GM23338 (cell line): ENCODE results near the gene PDE3B. TPM values are rescaled to one million over a fixed set of nuclear protein-coding genes. Genes with fewer than 3 reads are reported as not detected.

Experiments used
- ATAC-seq: fragments of 200-7000 bp; cut with Tn5 transposase; 3 replicates; pipeline ENCODE4 v1.9.1; 2020
- DNase-seq: peaks from one replicate; pipeline ENCODE4 v3.0.0-alpha.2; 2015; ENCODE audit warnings: low spot score
- H2AFZ ChIP-seq: fragments of 200-600 bp; sonication (generic); 2 replicates; pipeline ENCODE4 v1.8.0; 2016; ENCODE audit warnings: antibody characterized with exemption, mild to moderate bottlenecking, moderate library complexity
- H3F3A ChIP-seq: fragments of 200-600 bp; sonication (generic); replicated peaks from 2 replicates; pipeline ENCODE4 v1.8.0; 2017; ENCODE audit warnings: antibody characterized with exemption, mixed run types, low read depth
- H3K27ac ChIP-seq: fragments of 200-600 bp; sonication (generic); 2 replicates; pipeline ENCODE4 v1.6.1; 2016; ENCODE audit warnings: low read depth
- H3K27me3 ChIP-seq: fragments of 200-600 bp; sonication (generic); 2 replicates; pipeline ENCODE4 v1.8.0; 2016; ENCODE audit warnings: mild to moderate bottlenecking, mixed run types, moderate library complexity; ENCODE audit not compliant: insufficient read depth
- H3K36me3 ChIP-seq: fragments of 200-600 bp; sonication (generic); 2 replicates; pipeline ENCODE4 v1.8.0; 2016; ENCODE audit warnings: mild to moderate bottlenecking; ENCODE audit not compliant: insufficient read depth
- H3K4me1 ChIP-seq: fragments of 200-600 bp; sonication (generic); 2 replicates; pipeline ENCODE4 v1.8.0; 2016; ENCODE audit warnings: mild to moderate bottlenecking, moderate library complexity; ENCODE audit not compliant: insufficient read depth
- H3K4me2 ChIP-seq: fragments of 200-600 bp; sonication (generic); 2 replicates; pipeline ENCODE4 v1.7.1; 2017; ENCODE audit warnings: mixed run types
- H3K4me3 ChIP-seq: fragments of 200-600 bp; sonication (generic); 2 replicates; pipeline ENCODE4 v1.6.1; 2016; ENCODE audit warnings: mixed run types
- H3K79me2 ChIP-seq: fragments of 200-600 bp; sonication (generic); replicated peaks from 2 replicates; pipeline ENCODE4 v1.8.0; 2017; ENCODE audit warnings: mild to moderate bottlenecking; ENCODE audit not compliant: insufficient read depth
- H3K9me2 ChIP-seq: fragments of 200-600 bp; sonication (generic); 2 replicates; pipeline ENCODE4 v1.8.0; 2017; ENCODE audit not compliant: insufficient read depth
- H4K20me1 ChIP-seq: fragments of 200-600 bp; sonication (generic); replicated peaks from 2 replicates; pipeline ENCODE4 v1.8.0; 2017; ENCODE audit warnings: mild to moderate bottlenecking; ENCODE audit not compliant: insufficient read depth
- H3K27ac Mint-ChIP-seq: 2 replicates; pipeline ENCODE4 v1.8.0; 2020; ENCODE audit warnings: inconsistent platforms, mild to moderate bottlenecking, moderate library complexity, mixed read lengths
- H3K27me3 Mint-ChIP-seq: 3 replicates; pipeline ENCODE4 v1.8.0; 2022; ENCODE audit warnings: low read depth, mild to moderate bottlenecking, moderate library complexity, mixed read lengths, inconsistent platforms; ENCODE audit not compliant: insufficient read depth, poor library complexity
- H3K36me3 Mint-ChIP-seq: 3 replicates; pipeline ENCODE4 v1.8.0; 2021; ENCODE audit warnings: low read depth, mild to moderate bottlenecking, inconsistent platforms, moderate library complexity, mixed read lengths
- H3K4me1 Mint-ChIP-seq: 3 replicates; pipeline ENCODE4 v1.8.0; 2020; ENCODE audit warnings: mild to moderate bottlenecking, inconsistent platforms, mixed read lengths
- H3K4me3 Mint-ChIP-seq: 3 replicates; pipeline ENCODE4 v1.8.0; 2021; ENCODE audit warnings: moderate library complexity, mild to moderate bottlenecking, inconsistent platforms, mixed read lengths
- H3K9me3 Mint-ChIP-seq: 3 replicates; pipeline ENCODE4 v1.8.0; 2020; ENCODE audit warnings: moderate library complexity, mild to moderate bottlenecking, inconsistent platforms, mixed read lengths
- CREB1 ChIP-seq: fragments of 250-450 bp; sonication (Bioruptor Pico); IDR thresholded peaks from 2 replicates; pipeline ENCODE4 v1.5.0; 2020; ENCODE audit warnings: low read depth, mild to moderate bottlenecking, moderate library complexity
- CTCF ChIP-seq, 2 experiments: fragments of 200-600 bp in 1 of 2; sonication (generic) in 1 of 2; conservative IDR thresholded peaks; 2 replicates each; pipeline versions ENCODE4 v1.5.1 to v1.6.1; 2016 to 2017; ENCODE audit warnings: antibody characterized with exemption in 2 of 2, low read depth in 2 of 2, mild to moderate bottlenecking in 2 of 2, moderate library complexity in 1 of 2
- ETS1 ChIP-seq: IDR thresholded peaks from 2 replicates; pipeline ENCODE4 v1.6.1; 2016; ENCODE audit warnings: antibody characterized with exemption
- EZH2 ChIP-seq: fragments of 200-600 bp; sonication (generic); IDR thresholded peaks from one replicate; pipeline ENCODE4 v1.8.0; 2017; ENCODE audit warnings: antibody characterized with exemption, mild to moderate bottlenecking, low read depth; ENCODE audit not compliant: unreplicated experiment
- EZH2phosphoT487 ChIP-seq: fragments of 200-600 bp; sonication (generic); IDR thresholded peaks from one replicate; pipeline ENCODE4 v1.8.1; 2018; ENCODE audit warnings: antibody characterized with exemption; ENCODE audit not compliant: unreplicated experiment
- JUNB ChIP-seq: IDR thresholded peaks from one replicate; pipeline ENCODE4 v1.6.1; 2016; ENCODE audit warnings: antibody characterized with exemption; ENCODE audit not compliant: unreplicated experiment
- NANOG ChIP-seq: IDR thresholded peaks from 2 replicates; pipeline ENCODE4 v1.6.1; 2016; ENCODE audit warnings: antibody characterized with exemption, borderline replicate concordance
- POLR2AphosphoS5 ChIP-seq: IDR thresholded peaks from 2 replicates; pipeline ENCODE4 v1.6.1; 2016; ENCODE audit warnings: antibody characterized with exemption, low read depth
- STAT1 ChIP-seq: IDR thresholded peaks from one replicate; pipeline ENCODE4 v1.6.1; 2016; ENCODE audit warnings: antibody characterized with exemption; ENCODE audit not compliant: unreplicated experiment
- ZNF114 ChIP-seq: fragments of 250-450 bp; sonication (Bioruptor Pico); IDR thresholded peaks from 2 replicates; pipeline ENCODE4 v1.5.0; 2020; ENCODE audit warnings: mild to moderate bottlenecking, moderate library complexity
- ZNF331 ChIP-seq: fragments of 250-450 bp; sonication (Bioruptor Pico); IDR thresholded peaks from 2 replicates; pipeline ENCODE4 v1.5.0; 2020; ENCODE audit warnings: low read depth, mild to moderate bottlenecking, moderate library complexity
- polyA plus RNA-seq: library from polyadenylated mRNA; unstranded; fragments of >200 nt; fragmentation: Nextera tagmentation; extraction: Ambion mirVana; gene quantifications from 2 replicates; pipeline ENCODE4 v1.2.1, GENCODE V29; 2016
- total RNA-seq: library from RNA; depleted of rRNA; stranded (reverse); fragments of >200 nt; shearing (Covaris generic); gene quantifications from 2 replicates; pipeline ENCODE4 v1.2.3, GENCODE V29; 2014
- TF ChIP-seq, protein P1 (sequence below): IDR thresholded peaks from one replicate; pipeline ENCODE4 v1.6.1; 2018; ENCODE audit warnings: antibody characterized with exemption; ENCODE audit not compliant: unreplicated experiment

PDE3B gene
- total and polyA plus RNA-seq, 2 experiments from 2014 or later, result 4.3 to 21.3 TPM

- Histone ChIP-seq H3K36me3 (no peaks in the 10 kb centered on the region), H3K27ac (no peak overlapping the region), H3K4me3 (no peak overlapping the region), H3K4me1 (no peaks in the 10 kb centered on the region), H3K79me2 (no peaks in the 10 kb centered on the region), H3K9me2 (no peaks in the 10 kb centered on the region), H2AFZ (no peak overlapping the region), H3K4me2 (no peak overlapping the region), H3F3A (no peaks in the 10 kb centered on the region), H4K20me1 (no peaks in the 10 kb centered on the region), H3K27me3 (no peaks in the 10 kb centered on the region)
- ATAC-seq (peak; percentile 53; the same call in 2 of the 3 replicates), DNase-seq (peak; percentile 19)
- Mint-ChIP-seq H3K27ac (peak overlapping the region; percentile 71), H3K4me1 (peaks cover 12% of the 10 kb centered on the region), H3K9me3 (peaks cover 12% of the 10 kb centered on the region), H3K27me3 (peaks cover 2% of the 10 kb centered on the region), H3K4me3 (no peak overlapping the region; the same call in 2 of the 3 replicates), H3K36me3 (peaks cover 28% of the 10 kb centered on the region)
- TF ChIP-seq NANOG (no peak), ETS1 (no peak), CTCF (conservative IDR thresholded peaks at IDR 0.05; ENCODE audit: low read depth in 2 of 2) (no peak)
Observed at GRCh38 chr11:14774721-14775120, 131.1 kb downstream of the PDE3B start.

GRCh38 chr11:14775897-14776296 is 132.3 kb downstream of the PDE3B start:
- H2AFZ ChIP-seq, result no peak overlapping the region
- Mint-ChIP-seq H3K36me3 (peaks cover 29% of the 10 kb centered on the region), H3K27ac (no peak overlapping the region), H3K4me1 (peaks cover 12% of the 10 kb centered on the region), H3K27me3 (peaks cover 2% of the 10 kb centered on the region), H3K4me3 (no peak overlapping the region), H3K9me3 (peaks cover 13% of the 10 kb centered on the region)
- H3K4me1 ChIP-seq, result no peaks in the 10 kb centered on the region
- DNase-seq (no peak), ATAC-seq (no peak)
- H4K20me1 ChIP-seq, result no peaks in the 10 kb centered on the region
- no peak overlapping the region for H3K27ac ChIP-seq
- no peaks in the 10 kb centered on the region for H3K79me2 ChIP-seq
- no peak overlapping the region for H3K4me3 ChIP-seq
- no peaks in the 10 kb centered on the region for H3F3A ChIP-seq
- H3K9me2 ChIP-seq, result no peaks in the 10 kb centered on the region
- no peak overlapping the region for H3K4me2 ChIP-seq
- H3K27me3 ChIP-seq, result no peaks in the 10 kb centered on the region
- no peaks in the 10 kb centered on the region for H3K36me3 ChIP-seq
- TF ChIP-seq JUNB (no peak), EZH2 (no peak), CREB1 (CRISPR knock-in tag) (no peak), CTCF (conservative IDR thresholded peaks at IDR 0.05; ENCODE audit: low read depth in 2 of 2) (no peak), NANOG (no peak), POLR2AphosphoS5 (no peak), ETS1 (no peak), EZH2phosphoT487 (no peak), STAT1 (no peak), ZNF331 (CRISPR knock-in tag) (no peak), ZNF114 (CRISPR knock-in tag) (no peak)
- TF ChIP-seq, protein P1, sequence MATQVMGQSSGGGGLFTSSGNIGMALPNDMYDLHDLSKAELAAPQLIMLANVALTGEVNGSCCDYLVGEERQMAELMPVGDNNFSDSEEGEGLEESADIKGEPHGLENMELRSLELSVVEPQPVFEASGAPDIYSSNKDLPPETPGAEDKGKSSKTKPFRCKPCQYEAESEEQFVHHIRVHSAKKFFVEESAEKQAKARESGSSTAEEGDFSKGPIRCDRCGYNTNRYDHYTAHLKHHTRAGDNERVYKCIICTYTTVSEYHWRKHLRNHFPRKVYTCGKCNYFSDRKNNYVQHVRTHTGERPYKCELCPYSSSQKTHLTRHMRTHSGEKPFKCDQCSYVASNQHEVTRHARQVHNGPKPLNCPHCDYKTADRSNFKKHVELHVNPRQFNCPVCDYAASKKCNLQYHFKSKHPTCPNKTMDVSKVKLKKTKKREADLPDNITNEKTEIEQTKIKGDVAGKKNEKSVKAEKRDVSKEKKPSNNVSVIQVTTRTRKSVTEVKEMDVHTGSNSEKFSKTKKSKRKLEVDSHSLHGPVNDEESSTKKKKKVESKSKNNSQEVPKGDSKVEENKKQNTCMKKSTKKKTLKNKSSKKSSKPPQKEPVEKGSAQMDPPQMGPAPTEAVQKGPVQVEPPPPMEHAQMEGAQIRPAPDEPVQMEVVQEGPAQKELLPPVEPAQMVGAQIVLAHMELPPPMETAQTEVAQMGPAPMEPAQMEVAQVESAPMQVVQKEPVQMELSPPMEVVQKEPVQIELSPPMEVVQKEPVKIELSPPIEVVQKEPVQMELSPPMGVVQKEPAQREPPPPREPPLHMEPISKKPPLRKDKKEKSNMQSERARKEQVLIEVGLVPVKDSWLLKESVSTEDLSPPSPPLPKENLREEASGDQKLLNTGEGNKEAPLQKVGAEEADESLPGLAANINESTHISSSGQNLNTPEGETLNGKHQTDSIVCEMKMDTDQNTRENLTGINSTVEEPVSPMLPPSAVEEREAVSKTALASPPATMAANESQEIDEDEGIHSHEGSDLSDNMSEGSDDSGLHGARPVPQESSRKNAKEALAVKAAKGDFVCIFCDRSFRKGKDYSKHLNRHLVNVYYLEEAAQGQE, result no peak
